ENCODE measurements around the gene ANO2. TPM values are rescaled to one million over a fixed set of nuclear protein-coding genes. Genes with fewer than 3 reads are reported as not detected.

ANO2 gene
- total and polyA plus RNA-seq, 4 donors = 0.03 to 0.25 (median 0.15) TPM

DNA sequence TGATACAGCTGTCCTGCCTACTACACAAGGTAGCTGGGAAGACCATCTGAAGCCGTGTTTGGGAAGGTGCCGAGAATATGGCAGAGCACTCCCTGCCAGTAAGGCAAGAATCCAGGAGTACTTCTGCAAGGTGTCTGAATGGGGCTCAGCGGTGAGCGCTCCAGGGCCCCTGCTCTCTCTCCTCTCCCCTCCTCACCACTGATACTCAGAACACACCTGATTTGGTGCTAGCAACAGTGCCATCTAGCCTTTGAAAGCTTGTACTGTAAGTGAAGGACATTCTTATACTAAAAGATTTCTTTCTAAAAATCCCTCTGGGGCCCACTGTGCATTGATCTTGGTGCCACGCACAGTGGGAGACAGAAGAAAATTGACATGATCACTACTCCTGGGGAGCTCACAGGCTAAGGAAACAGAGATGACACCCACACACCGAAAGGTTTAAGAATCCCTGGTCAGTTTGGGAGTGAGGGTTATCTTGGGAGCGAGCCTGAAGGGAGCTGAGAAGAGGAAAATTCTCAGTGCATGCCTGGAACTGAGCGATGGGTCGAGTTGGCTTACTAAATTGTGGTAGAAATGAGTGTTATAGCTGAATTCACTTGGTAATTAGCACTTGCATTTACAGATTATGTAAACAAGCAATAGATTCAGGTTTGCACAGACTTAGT, 296.2 kb downstream of the ANO2 start (continued):
- no peak for TF ChIP-seq EGR1 (IDR thresholded peaks at IDR 0.05; ENCODE audit: low read depth in 2 of 2)

GRCh38 chr12:5643266-5643665, 301.8 kb downstream of the ANO2 start:
- DNase-seq (ENCODE audit: low spot score) = no peak
- no peaks in the 10 kb centered on the region for H3K4me1 ChIP-seq (ENCODE audit: control insufficient read depth in 4 of 4, insufficient read depth in 4 of 4, low read length in 3 of 4)
- no peak for TF ChIP-seq GABPA (IDR thresholded peaks at IDR 0.05 in 1 of 2, conservative IDR thresholded peaks at IDR 0.05 in 1 of 2)
- no peak overlapping the region for H3K27ac ChIP-seq (ENCODE audit: low read depth in 1 of 2, low read length in 2 of 2)
- WGBS = 60% methylated on average over 2 of the region's 2 CpGs
- H3K36me3 ChIP-seq (ENCODE audit: control insufficient read depth in 4 of 4, insufficient read depth in 3 of 4, low read depth in 1 of 4, low read length in 3 of 4) = no peaks in the 10 kb centered on the region
- H3K4me3 ChIP-seq (ENCODE audit: low read depth in 1 of 3, low read length in 3 of 3) = no peak overlapping the region
- H3K9me3 ChIP-seq (ENCODE audit: control insufficient read depth in 4 of 4, low read length in 3 of 4) = no peaks in the 10 kb centered on the region
- peaks cover 0 to 5% (median 1%) of the 10 kb centered on the region in 4 donors for H3K27me3 ChIP-seq (ENCODE audit: control insufficient read depth in 4 of 4, insufficient read depth in 4 of 4, low read length in 3 of 4)
- no peak overlapping the region for H3K9ac ChIP-seq (ENCODE audit: low read depth in 1 of 2, low read length in 2 of 2)

GRCh38 chr12:5637698-5638097, 307.4 kb downstream of the ANO2 start:
- TF ChIP-seq RAD21 (IDR thresholded peaks at IDR 0.05) (no peak), FOXA2 (IDR thresholded peaks at IDR 0.05) (no peak), HNF4G (IDR thresholded peaks at IDR 0.05) (no peak), FOXA1 (IDR thresholded peaks at IDR 0.05) (no peak), YY1 (IDR thresholded peaks at IDR 0.05) (no peak), EGR1 (IDR thresholded peaks at IDR 0.05; ENCODE audit: low read depth in 2 of 2) (no peak)
- TF ChIP-seq, protein P1, sequence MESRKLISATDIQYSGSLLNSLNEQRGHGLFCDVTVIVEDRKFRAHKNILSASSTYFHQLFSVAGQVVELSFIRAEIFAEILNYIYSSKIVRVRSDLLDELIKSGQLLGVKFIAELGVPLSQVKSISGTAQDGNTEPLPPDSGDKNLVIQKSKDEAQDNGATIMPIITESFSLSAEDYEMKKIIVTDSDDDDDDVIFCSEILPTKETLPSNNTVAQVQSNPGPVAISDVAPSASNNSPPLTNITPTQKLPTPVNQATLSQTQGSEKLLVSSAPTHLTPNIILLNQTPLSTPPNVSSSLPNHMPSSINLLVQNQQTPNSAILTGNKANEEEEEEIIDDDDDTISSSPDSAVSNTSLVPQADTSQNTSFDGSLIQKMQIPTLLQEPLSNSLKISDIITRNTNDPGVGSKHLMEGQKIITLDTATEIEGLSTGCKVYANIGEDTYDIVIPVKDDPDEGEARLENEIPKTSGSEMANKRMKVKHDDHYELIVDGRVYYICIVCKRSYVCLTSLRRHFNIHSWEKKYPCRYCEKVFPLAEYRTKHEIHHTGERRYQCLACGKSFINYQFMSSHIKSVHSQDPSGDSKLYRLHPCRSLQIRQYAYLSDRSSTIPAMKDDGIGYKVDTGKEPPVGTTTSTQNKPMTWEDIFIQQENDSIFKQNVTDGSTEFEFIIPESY (IDR thresholded peaks at IDR 0.05) = no peak
- no peak for DNase-seq (ENCODE audit: low spot score)
- WGBS = 53% methylated on average over 4 of the region's 4 CpGs
- H3K9me3 ChIP-seq (ENCODE audit: control insufficient read depth in 4 of 4, low read length in 3 of 4) = no peaks in the 10 kb centered on the region
- H3K4me1 ChIP-seq (ENCODE audit: control insufficient read depth in 4 of 4, insufficient read depth in 4 of 4, low read length in 3 of 4) = no peaks in the 10 kb centered on the region
- H3K36me3 ChIP-seq (ENCODE audit: control insufficient read depth in 4 of 4, insufficient read depth in 3 of 4, low read depth in 1 of 4, low read length in 3 of 4) = no peaks in the 10 kb centered on the region
- H3K4me3 ChIP-seq (ENCODE audit: low read depth in 1 of 3, low read length in 3 of 3) = no peak overlapping the region
- peaks cover 0 to 6% (median 0%) of the 10 kb centered on the region in 4 donors for H3K27me3 ChIP-seq (ENCODE audit: control insufficient read depth in 4 of 4, insufficient read depth in 4 of 4, low read length in 3 of 4)
- no peak overlapping the region for H3K9ac ChIP-seq (ENCODE audit: low read depth in 1 of 2, low read length in 2 of 2)
- no peak overlapping the region for H3K27ac ChIP-seq (ENCODE audit: low read depth in 1 of 2, low read length in 2 of 2)

GRCh38 chr12:5636907-5637306, 308.2 kb downstream of the ANO2 start:
- no peak for DNase-seq (ENCODE audit: low spot score)
- WGBS = 75% methylated on average over 4 of the region's 4 CpGs
- no peak for TF ChIP-seq RAD21 (IDR thresholded peaks at IDR 0.05)
- TF ChIP-seq, protein P2, sequence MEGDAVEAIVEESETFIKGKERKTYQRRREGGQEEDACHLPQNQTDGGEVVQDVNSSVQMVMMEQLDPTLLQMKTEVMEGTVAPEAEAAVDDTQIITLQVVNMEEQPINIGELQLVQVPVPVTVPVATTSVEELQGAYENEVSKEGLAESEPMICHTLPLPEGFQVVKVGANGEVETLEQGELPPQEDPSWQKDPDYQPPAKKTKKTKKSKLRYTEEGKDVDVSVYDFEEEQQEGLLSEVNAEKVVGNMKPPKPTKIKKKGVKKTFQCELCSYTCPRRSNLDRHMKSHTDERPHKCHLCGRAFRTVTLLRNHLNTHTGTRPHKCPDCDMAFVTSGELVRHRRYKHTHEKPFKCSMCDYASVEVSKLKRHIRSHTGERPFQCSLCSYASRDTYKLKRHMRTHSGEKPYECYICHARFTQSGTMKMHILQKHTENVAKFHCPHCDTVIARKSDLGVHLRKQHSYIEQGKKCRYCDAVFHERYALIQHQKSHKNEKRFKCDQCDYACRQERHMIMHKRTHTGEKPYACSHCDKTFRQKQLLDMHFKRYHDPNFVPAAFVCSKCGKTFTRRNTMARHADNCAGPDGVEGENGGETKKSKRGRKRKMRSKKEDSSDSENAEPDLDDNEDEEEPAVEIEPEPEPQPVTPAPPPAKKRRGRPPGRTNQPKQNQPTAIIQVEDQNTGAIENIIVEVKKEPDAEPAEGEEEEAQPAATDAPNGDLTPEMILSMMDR (IDR thresholded peaks at IDR 0.05; ENCODE audit: low read depth, low read length, missing input control) = no peak
- TF ChIP-seq RXRA (IDR thresholded peaks at IDR 0.05) = no peak
- TF ChIP-seq, protein P3, sequence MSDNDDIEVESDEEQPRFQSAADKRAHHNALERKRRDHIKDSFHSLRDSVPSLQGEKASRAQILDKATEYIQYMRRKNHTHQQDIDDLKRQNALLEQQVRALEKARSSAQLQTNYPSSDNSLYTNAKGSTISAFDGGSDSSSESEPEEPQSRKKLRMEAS (IDR thresholded peaks at IDR 0.05) = no peak
- no peak for TF ChIP-seq ATF3 (IDR thresholded peaks at IDR 0.05)
- TF ChIP-seq YY1 (IDR thresholded peaks at IDR 0.05) = no peak
- no peak for TF ChIP-seq HNF4G (IDR thresholded peaks at IDR 0.05)
- no peak for TF ChIP-seq FOXA2 (IDR thresholded peaks at IDR 0.05)
- no peak for TF ChIP-seq HNF4A (conservative IDR thresholded peaks at IDR 0.05)
- TF ChIP-seq FOXA1 (IDR thresholded peaks at IDR 0.05) = no peak
- TF ChIP-seq, protein P1 (IDR thresholded peaks at IDR 0.05) = no peak
- TF ChIP-seq GABPA (IDR thresholded peaks at IDR 0.05 in 1 of 2, conservative IDR thresholded peaks at IDR 0.05 in 1 of 2) = no peak
- no peak for TF ChIP-seq NR2F2 (IDR thresholded peaks at IDR 0.05)
- no peak for TF ChIP-seq JUND (IDR thresholded peaks at IDR 0.05)

More at GRCh38 chr12:5636907-5637306, 308.2 kb downstream of the ANO2 start:
- Histone ChIP-seq H3K4me3 (ENCODE audit: low read depth in 1 of 3, low read length in 3 of 3) (no peak overlapping the region), H3K9me3 (ENCODE audit: control insufficient read depth in 4 of 4, low read length in 3 of 4) (no peaks in the 10 kb centered on the region), H3K9ac (ENCODE audit: low read depth in 1 of 2, low read length in 2 of 2) (no peak overlapping the region), H3K36me3 (ENCODE audit: control insufficient read depth in 4 of 4, insufficient read depth in 3 of 4, low read depth in 1 of 4, low read length in 3 of 4) (no peaks in the 10 kb centered on the region), H3K4me1 (ENCODE audit: control insufficient read depth in 4 of 4, insufficient read depth in 4 of 4, low read length in 3 of 4) (no peaks in the 10 kb centered on the region), H3K27me3 (ENCODE audit: control insufficient read depth in 4 of 4, insufficient read depth in 4 of 4, low read length in 3 of 4) (peaks cover 0 to 6% (median 0%) of the 10 kb centered on the region in 4 donors), H3K27ac (ENCODE audit: low read depth in 1 of 2, low read length in 2 of 2) (no peak overlapping the region)

All from liver (tissue), 9 donors.